HG02623 (cell line): ENCODE measurements around the gene DUS4L.

Experiments
- ATAC-seq: cut with Tn5 transposase; IDR thresholded peaks from one replicate; pipeline ENCODE4 v1.9.1; 2021; ENCODE audit warnings: moderate library complexity; ENCODE audit not compliant: unreplicated experiment

The DUS4L gene

DNA sequence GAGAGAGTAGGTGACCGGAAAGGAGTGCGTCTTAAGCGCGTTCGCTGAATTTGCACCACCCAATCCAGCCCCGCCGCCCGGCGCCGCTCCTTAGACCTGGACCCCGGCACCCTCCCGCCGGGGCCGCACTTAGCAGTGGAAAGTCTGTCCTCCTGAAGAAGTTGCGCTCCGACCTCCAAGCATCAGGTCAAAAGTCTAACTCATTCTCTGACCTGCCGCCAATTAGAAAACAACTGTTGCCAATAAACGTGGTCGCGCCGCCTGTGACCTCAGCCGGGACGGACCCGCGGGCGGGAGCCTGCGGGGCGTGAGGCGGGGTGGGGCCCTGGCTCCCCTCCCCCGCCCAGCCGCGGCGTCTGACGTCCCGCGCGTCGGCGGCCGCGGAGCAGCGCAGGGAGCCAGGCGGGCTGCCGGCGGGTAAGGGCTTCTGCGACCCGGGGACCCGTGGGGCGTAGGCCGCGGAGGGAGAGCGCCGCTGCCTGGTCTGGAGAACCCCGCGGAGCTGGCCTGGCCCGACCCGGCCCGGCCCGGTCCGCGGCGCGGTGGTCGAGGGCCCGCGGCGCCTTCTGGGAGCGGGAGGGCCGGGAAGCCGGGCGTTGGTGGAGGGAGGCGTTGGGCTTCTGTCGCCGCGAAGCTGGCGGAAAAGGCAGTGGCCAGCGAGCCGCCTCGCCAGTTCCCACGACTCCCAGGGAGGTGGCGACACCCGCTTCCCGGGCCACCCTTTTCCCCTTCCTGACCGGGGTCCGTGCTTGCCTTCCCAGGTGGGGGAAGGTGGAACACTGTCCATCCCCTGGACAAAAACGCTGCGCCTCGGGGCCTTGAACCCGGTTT is 16.3 kb downstream of the DUS4L start, which contains the start of gene BCAP29:
Gene BCAP29 (plus strand): TSS at position 362 of the 831 bp plus-strand sequence. CDS start 527 bp downstream, outside the sequence.
- ATAC-seq = peak; percentile 93

DNA sequence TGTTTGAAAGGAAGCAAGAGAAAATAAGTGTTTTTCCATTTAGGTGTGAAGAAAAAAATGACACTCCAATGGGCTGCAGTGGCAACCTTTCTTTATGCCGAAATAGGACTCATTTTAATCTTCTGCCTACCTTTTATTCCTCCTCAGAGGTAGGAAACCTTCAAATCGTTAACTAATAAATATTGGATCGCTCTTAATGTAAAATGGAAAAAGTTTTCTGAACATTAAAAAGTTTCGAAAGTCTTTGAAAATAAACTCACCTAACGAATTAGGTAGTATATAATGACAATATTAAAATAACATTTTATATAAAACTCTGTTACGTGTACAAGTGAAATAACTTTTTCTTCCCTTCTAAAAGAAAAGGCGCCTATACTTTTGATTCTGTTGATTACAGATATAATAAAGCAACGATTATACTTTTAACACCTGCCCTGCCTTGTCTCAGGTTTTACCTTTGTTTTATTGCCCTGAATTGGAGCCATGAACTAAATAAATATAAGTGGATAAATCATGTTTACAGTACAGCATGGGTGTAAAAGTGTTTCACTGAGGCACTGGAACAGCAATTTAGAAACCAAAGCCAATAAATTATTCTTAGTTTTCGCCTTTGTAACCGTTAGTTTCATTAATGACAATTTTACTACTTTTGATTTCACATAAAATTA is 17.1 kb downstream of the DUS4L start:
- no peak for ATAC-seq

DNA sequence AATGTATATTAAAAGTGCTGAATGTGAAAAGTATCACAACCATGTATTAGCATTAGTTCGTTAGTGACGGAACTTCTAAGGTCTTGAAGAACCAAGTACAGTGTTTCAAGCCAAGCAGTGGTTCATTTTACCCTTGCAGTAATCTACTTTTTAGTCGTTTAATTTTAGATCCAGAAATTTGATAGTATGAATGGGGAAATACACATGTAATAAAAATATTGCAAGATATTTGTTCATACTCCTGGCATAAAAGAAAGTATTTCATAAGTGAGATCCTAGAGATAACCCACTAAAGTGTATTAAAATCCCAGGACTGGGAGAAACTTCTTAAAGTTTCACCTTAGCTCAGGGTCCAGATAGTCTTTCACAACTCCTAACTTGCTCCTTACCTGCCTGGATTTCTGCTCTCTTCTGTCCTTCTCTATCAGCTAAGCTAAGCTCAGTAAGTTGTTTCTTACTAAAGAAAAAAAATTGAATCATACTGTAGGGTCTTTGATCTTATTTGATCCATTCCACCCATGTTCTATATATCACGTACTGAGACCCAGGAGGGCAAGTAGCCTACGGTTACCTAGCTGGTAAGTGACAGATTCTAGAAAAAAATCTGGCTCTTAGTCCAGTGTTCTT is 17.7 kb downstream of the DUS4L start:
- no peak for ATAC-seq

DNA sequence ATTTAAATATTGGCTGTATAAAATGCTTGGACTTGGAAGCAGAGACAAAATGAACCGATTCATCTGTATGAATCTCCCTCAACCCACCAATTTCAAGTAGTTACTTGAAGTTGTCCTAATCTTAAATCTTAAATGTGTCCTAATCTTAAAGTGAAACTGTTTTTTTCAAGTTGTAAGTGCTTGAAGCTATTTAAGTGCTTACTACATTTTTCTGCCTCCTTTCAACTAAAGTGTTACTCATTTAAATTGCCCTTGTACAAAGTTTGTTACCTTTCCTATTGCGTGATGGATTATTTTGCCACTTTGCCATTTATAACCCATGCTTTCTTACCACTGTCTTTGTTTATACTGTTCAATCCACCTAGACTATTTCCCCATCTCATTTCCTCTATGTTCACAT is 19.1 kb downstream of the DUS4L start:
- no peak for ATAC-seq

DNA sequence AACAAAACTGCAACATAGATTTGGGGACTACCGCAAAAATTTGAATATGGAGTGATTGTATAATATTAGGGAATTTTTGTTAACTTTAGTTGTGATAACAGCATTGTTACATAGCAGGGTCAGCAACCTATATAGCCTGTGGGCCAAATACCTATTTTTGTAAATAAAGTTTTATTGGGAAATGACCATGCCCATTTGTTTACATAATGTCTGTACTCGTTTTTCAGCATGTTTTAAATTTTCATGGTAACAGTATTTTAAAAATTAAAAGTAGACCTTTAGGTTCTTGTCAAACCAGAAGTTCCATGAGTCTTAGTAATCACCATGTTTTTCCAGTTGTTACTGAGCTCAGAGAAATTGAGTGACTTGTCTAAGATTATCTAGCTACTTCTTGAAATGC is 20.9 kb downstream of the DUS4L start:
- no peak for ATAC-seq

DNA sequence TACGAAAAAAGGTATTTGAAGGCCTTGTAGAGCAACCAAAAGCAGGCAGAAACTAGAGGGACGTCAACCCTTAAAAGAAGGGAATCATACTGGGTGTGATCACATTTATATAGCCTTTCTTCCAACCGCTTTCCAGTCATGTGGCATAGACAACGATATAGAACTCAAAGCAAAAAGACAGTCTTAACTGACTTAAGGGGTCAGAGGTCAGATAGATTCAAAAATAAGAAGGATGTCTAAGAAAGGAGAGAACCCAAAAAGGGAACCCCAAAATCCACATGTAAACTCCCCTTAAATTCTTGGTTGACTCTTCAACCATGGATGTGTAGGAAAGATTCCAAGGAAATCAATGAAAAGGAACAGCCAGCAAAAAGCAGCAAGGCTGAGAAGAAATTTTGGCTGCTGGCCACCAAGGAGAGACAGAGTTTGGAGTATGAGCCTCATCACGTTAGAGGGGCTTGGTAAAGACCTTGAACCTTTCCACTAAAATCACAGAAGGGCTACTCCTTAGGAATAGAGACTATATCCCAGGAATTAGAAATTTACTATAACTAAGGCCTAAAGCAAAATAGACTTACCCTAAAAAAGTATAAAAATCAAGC is 24.9 kb downstream of the DUS4L start:
- no peak for ATAC-seq

DNA sequence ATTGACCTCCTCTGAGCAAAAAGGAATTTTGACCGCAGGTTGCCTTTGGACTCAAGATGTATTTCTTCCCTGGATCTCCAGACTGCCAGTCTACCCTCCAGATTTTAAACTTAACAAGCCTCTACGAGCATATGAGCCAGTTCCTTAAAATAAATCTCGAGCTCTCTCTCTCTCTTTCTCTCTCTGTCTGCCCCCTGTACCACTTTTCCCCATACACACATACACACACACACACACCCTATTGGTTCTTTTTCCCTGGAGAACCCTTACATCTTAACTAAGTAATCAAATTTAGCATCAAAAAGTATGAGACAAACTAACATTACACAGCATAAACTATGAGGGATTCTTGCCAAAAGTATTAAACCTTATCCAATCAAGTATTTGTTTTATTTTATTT is 27.6 kb downstream of the DUS4L start:
- ATAC-seq = no peak

DNA sequence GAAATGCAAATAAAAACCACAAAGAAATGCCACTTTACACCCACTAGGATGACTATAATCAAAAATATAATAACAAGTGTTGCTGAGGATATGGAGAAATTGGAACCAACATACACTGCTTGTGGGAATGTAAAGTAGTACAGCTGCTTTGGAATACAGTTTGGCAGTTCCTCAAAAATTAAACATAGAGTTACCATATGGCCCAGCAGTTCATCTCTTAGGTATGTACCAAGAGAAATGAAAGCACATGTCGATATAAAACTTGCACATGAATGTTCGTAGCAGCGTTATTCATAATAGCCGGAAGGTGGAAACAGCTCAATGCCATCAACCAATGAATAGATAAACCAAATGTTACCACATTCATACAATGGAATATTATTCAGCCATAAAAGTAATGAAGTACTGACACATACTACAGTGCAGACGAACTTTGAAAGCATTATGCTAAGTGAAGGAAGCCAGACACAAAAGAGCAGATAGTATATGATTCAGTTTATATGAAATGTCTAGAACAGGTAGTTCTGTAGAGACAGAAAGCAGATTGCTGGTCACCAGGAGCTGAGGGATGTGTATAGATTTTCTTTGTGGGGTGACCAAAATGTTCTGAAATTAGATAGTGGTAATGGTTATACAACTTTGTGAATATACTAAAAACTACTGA is 28.7 kb downstream of the DUS4L start:
- ATAC-seq = no peak

DNA sequence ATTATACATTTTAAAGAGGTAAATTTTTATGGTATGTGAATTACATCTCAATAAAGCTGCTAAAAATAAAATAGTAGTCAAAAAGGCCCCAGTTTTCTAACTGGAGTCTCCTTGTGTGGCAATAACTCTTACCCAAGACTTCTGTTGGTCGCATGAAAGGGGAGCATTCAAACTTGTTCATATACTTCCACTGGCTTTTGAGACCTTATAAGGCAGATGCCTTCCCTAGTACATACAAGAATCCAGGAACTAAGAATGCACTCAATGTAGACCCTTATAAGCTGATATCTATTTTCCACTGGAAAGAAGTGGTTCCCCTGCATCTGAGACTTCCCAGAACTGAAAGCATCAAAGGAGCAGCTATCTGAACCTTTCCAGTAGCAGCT is 29.2 kb downstream of the DUS4L start:
- ATAC-seq = no peak

DNA sequence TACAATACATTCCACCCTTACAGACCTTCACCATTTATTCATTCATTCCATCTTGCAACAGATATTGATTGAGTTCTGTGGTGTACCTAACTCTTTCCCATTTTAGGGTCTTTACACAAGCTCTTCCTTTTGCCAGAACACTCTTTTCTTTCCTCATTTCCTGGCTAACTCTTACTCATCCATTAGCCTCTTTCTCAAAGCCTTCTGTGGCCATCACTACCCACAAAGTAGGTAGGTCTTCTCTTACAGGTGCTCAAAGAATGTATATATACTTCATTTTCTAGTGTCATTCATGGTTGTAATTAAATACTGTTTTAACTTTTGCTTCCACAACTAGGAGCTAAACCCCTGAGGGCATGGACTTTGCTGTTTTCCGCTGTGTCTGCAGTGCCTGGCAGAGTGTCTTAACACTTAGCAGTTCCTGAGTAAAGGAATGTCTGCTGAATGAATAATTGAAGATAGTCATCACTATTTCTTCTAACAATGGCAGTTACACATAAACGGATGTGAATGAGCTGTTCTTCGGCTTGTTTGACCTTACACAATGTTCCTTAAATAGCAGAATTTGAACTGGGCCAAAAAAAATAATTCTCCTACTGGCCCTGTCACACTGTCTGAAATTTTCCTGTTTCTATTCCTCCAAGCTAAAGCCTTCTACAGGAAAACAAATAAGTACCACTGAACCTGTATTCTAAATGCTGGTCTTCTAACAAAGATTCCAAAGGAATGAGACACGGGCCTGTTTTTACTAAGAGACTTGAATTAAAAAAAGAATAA is 31.4 kb downstream of the DUS4L start:
- no peak for ATAC-seq

DNA sequence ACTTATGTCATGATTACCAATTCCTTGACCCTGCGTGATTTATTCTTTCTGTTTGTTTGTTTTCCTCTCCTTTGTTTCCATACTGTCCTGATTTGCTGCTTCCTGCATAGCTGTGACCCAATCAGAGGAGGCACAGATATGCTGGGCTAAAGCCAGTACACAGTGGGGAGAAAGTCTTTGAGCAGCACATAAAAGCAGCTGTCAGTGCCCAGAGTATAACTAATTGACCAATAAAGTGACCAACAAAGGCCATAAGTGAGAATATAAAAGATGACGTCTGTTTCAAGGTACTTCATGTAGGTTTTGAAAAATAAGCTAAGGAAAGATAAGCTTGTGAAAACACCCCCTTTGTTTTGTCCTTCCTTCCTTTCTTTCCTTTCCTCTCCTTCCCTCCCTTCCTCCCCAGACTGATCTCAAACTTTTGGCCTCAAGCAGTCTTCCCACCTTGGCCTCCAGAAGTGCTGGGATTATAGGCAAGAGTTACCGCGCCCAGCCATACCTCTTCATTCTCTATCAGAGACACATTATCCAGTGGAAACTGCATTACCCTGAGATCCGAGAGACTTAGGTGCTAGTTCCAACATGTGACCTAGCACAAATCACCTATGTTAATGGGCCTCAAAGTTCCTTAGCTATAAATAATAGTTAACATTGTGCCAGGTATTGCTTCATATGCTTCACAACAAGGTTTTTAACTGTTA is 33.3 kb downstream of the DUS4L start:
- ATAC-seq = no peak

DNA sequence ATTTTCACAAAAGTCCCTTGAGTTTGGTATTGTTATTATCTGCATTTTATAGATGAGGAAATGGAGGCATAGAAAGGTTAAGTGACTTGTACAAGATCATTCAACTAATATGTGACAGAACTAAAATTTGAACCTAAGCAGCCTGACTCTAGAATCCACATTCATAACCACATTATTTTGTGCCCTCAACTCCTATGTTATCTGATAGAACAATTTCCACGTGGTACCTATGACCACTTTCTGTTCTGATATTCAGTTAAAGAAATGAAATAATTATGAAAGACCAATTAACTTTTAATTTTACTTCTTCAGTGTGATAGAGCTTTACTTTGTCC is 33.8 kb downstream of the DUS4L start:
- no peak for ATAC-seq

DNA sequence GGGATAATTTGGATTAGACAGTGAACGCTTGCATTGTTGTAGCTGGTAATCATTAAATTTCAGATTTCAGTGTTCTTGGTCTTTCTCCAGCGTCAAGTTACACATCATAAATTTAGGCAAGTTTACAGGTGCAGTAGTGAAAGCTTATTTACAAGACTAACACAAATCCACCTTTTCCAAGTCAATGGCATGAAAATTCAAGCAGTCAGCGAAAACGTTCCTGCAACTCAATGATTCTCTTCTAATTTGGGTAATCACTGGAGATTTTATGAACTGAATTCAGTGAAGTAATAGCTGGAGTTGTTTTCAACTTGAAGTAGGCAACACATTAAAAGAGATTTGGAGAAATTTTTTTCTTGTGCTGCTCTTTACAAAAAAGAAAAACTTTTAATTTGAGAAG is 34.2 kb downstream of the DUS4L start:
- no peak for ATAC-seq

DNA sequence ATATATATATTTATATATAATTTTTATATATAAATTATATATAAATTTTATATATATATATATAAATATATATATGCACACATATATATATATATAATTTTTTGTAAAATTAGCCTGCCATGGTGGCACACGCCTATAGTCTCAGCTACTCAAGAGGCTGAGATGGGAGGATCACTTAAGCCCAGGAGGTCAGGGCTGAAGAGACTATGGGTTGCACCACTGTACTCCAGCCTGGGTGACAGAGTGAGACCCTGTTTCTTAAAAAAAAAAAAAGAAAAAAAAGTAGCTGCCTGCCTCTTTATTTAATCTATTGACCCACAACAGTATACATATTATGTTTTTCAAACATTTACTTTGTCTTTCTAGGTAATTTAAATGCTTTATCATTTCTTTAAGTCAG is 35.5 kb downstream of the DUS4L start:
- no peak for ATAC-seq

DNA sequence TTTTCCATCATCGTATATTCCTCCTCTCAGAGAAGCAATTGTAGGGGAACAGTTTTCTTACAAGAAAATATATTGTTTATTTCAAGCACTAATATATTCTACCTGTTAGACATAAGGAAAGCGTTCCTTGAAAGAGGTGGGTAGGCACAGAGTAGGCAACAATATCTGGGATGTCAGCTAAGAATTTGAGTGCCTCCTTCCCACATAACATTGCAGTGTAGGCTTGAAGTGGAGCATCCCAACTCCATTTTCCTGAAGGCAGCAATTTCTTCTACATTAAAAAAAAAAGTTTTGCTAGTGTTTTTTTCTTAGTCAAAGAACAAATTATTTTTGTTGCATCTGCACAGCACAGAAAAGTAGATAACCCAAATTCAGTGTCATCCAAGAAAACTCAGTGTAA is 37.0 kb downstream of the DUS4L start:
- no peak for ATAC-seq

DNA sequence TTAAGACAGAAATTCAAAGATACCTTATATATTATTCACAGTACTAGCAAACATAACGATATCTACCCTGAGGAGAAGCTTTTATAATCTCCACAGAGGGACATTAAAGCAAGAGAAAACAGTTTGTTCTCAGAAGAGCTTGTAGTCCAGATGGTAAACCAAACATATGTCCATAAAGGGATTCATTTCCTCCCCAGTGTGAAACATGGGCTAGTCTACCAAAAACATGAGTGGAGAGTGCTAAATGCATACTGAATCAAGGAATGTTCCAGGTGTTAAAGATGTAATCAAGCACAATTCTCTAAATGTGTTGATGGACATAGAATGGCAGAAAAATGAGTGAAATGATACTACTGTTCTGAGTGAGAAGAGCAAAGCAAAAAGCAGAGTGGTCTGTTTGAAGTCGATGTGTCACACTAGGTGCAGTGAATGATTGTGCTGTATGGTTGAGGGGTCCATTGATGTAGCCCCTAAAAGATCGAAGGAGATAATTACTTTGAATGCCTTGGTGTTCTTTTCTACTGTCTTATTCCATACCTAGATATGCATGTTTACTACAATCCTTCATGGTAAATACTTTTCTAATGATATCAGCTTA is 41.5 kb downstream of the DUS4L start:
- no peak for ATAC-seq

DNA sequence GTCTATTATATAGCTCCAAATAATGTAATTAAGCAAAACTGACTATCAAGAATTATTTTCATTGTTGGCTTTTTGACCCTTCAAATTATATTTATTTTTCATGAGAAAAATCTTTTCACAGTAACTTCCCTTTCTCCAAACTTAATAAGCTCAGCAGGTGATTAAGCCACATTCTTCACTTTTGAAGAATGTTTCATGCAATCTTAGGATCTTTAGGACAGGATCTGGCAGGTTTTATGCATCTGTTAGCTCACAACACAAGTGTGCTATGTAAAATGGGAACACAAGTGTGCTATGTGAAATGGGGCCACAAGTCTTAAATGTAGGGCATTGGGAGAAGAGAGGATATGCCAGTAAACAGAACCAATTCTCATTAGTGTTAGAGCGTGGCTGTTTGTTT is 42.5 kb downstream of the DUS4L start:
- no peak for ATAC-seq

DNA sequence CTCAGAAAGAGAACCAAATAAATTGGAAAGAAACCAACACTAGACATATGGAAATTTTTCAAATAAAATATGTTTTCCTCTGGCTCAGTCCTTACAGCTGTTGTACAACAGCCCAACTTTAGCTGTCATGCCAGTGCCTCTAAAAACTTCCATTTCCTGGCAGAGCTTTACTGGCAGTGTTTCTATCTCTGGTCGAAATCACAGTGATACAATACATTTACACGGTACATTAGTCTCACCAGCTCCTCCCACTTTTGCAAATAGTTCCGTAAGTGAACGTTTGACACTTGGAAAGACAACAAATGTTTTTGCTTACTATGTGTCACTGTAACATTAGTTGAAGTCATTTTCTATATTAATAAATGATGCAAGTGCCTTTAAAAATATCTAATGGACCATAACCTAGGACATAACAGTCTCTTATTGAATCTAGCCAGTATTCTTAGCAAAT is 46.1 kb downstream of the DUS4L start:
- no peak for ATAC-seq

DNA sequence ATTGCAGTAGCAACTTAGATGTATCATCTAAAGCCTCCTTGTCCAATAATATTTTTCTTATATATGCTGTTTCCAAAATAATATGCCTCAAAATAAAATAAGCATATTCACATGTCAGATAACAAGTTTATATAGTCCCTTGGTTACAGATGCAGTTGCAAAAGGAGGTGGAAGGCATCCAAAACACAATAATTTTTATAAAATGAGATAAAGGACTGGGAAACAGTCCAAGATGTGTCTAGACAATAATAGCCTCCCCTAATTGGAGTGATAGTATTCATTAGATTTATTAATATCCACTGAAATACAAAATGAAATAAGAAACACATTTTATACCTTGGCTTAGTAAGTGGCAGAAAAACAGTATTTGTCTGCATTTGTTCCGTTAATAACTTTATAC is 46.6 kb downstream of the DUS4L start:
- no peak for ATAC-seq
